Breast epithelium (tissue), 4 donors: ENCODE results near the gene CLSTN1. TPM values are rescaled to one million over a fixed set of nuclear protein-coding genes. Genes with fewer than 3 reads are reported as not detected.

Source experiments
- DNase-seq, 2 donors: peaks; one replicate each; pipeline ENCODE4 v3.0.0-alpha.2; 2019; ENCODE audit warnings: low spot score in 2 of 2
- H3K27ac ChIP-seq, 2 donors: fragments of 200-600 bp; sonication (generic) in 1 of 2; one replicate each; pipeline ENCODE4 v1.5.1; 2016 to 2019; ENCODE audit warnings: mild to moderate bottlenecking in 1 of 2
- H3K27me3 ChIP-seq, 2 donors: fragments of 200-600 bp; sonication (generic) in 1 of 2; one replicate each; pipeline versions ENCODE4 v1.5.1 to v1.6.0; 2017 to 2019; ENCODE audit warnings: control low read depth in 1 of 2, mild to moderate bottlenecking in 1 of 2
- H3K36me3 ChIP-seq: fragments of 200-600 bp; one replicate; pipeline ENCODE4 v1.5.1; 2019
- H3K4me1 ChIP-seq, 2 donors: fragments of 200-600 bp; sonication (generic); one replicate each; pipeline ENCODE4 v1.5.1; 2016 to 2019; ENCODE audit warnings: control low read depth in 1 of 2
- H3K4me3 ChIP-seq, 3 donors: fragments of 200-600 bp; sonication (generic); 1 replicate in 2 of 3; 2 replicates in 1 of 3; pipeline ENCODE4 v1.5.1; 2016 to 2019; ENCODE audit warnings: mild to moderate bottlenecking in 3 of 3, moderate library complexity in 2 of 3
- H3K9me3 ChIP-seq, 2 donors: fragments of 200-600 bp; sonication (generic) in 1 of 2; one replicate each; pipeline ENCODE4 v1.5.1; 2016 to 2019; ENCODE audit warnings: control low read depth in 1 of 2
- POLR2A ChIP-seq: fragments of 450-650 bp; IDR thresholded peaks from one replicate; pipeline ENCODE4 v1.6.1; 2016; ENCODE audit warnings: antibody characterized with exemption, mild to moderate bottlenecking, moderate library complexity
- POLR2AphosphoS5 ChIP-seq, 3 donors: sonication (generic); formaldehyde crosslinking; IDR thresholded peaks; one replicate each; pipeline ENCODE4 v1.6.1; 2017; ENCODE audit warnings: antibody characterized with exemption in 3 of 3
- intact Hi-C: fragments of 100-400 bp; cut with DNase I; formaldehyde crosslinking; loops from one replicate; pipeline ENCODE4 v1.15.1; 2023; ENCODE audit warnings: low total_unique reads
- total RNA-seq, 3 donors: library from RNA; depleted of rRNA; stranded (reverse); fragments of >200 nt; gene quantifications; one replicate each; pipeline ENCODE4 v1.1.0, GENCODE V29; 2016
- TF ChIP-seq, protein P1 (sequence below), 3 donors: fragments of 450-650 bp; IDR thresholded peaks; one replicate each; pipeline ENCODE4 v1.5.1; 2016 to 2017; ENCODE audit warnings: antibody characterized with exemption in 3 of 3, mild to moderate bottlenecking in 3 of 3, moderate library complexity in 3 of 3

CLSTN1 gene
- total RNA-seq, 3 donors from 2014 or later: 25.4 to 47.5 (median 42.3) TPM

DNA sequence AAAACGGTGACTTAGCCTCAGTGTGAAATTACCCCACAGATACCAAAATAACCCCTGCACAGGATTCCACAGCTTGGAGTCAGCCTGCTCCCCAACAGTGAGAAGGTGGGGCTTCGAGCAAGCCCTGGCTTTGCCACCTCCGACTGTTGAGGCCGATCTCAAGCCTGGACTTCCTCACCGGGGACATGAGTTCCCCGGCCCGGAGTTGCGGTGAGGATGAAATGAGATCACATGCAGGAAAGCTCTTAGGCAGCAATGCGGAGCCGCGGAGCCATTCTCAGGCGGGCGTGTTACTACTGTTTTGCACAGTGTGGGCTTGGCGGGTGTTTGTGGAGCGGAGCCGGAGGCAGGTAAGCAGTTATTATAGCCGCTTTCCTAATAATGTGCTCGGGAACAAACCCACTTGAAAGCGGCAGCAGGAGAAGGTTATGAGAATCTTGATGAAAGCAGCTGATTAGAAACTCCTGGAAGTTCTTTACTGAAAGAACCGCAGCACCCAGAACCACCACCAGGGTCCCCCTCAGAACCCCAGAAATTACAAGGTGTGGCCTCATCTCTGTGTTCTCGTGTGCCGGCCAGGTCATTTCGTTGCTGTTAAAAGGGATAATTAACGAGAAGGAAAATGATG, 3.9 kb upstream of the CLSTN1 start:
- no peak overlapping the region for H3K27ac ChIP-seq
- no peak overlapping the region for H3K4me3 ChIP-seq
- no peaks in the 10 kb centered on the region for H3K36me3 ChIP-seq
- intact Hi-C loops: no loop called here
- no peak for DNase-seq
- no peaks in the 10 kb centered on the region for H3K9me3 ChIP-seq
- no peaks in the 10 kb centered on the region for H3K27me3 ChIP-seq
- peaks cover 3 to 6% of the 10 kb centered on the region in 2 donors for H3K4me1 ChIP-seq
- TF ChIP-seq, protein P1, sequence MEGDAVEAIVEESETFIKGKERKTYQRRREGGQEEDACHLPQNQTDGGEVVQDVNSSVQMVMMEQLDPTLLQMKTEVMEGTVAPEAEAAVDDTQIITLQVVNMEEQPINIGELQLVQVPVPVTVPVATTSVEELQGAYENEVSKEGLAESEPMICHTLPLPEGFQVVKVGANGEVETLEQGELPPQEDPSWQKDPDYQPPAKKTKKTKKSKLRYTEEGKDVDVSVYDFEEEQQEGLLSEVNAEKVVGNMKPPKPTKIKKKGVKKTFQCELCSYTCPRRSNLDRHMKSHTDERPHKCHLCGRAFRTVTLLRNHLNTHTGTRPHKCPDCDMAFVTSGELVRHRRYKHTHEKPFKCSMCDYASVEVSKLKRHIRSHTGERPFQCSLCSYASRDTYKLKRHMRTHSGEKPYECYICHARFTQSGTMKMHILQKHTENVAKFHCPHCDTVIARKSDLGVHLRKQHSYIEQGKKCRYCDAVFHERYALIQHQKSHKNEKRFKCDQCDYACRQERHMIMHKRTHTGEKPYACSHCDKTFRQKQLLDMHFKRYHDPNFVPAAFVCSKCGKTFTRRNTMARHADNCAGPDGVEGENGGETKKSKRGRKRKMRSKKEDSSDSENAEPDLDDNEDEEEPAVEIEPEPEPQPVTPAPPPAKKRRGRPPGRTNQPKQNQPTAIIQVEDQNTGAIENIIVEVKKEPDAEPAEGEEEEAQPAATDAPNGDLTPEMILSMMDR (IDR thresholded peaks at IDR 0.05): peak in 1 of 3 donors; percentile 14
- no peak for TF ChIP-seq POLR2AphosphoS5 (IDR thresholded peaks at IDR 0.05)

DNA sequence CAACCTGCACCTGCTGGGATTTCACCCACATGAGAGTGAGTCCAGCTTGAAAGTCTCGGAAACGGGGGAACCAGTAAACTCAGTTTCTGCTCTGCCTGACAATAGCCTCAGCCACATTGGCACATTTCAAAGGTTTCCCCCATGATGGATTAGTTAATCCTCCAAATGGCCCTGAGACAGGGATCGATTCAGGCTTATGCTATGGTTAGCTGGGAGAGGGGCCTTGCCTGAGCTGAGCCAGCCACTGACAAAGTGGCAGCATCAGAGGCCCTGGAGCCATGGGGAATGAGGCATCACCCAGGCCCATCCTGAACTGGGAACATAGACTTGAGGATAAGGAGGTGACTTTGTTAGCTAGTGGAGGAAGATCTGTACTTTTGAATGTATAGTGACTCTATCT, 2.9 kb upstream of the CLSTN1 start:
- TF ChIP-seq POLR2AphosphoS5 (IDR thresholded peaks at IDR 0.05) (no peak), POLR2A (no peak)
- TF ChIP-seq, protein P1 (IDR thresholded peaks at IDR 0.05): no peak
- Histone ChIP-seq H3K36me3 (no peaks in the 10 kb centered on the region), H3K9me3 (no peaks in the 10 kb centered on the region), H3K4me3 (no peak overlapping the region), H3K27me3 (no peaks in the 10 kb centered on the region), H3K27ac (no peak overlapping the region), H3K4me1 (peaks cover 3 to 6% of the 10 kb centered on the region in 2 donors)
- no peak for DNase-seq
- intact Hi-C loops: no loop called here

DNA sequence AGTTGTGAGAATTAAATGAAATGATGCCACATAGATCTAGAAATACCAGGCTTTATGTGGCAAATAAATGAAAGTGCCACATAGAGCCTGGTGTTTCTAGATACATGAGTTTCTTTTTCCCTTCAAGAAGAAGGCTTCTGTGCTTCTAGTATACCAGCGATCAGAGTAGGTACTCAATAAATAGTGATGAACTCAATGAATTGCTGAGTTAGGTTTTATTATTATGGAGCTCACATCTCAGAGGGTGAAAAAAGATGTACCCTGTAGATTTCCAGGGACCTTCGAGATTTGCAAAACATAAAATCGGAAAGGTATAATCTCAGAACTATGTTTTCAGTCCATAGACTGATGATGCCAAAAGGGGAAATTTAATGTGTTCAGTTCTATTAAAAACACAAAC, 2.3 kb upstream of the CLSTN1 start:
- intact Hi-C loops: no loop called here

DNA sequence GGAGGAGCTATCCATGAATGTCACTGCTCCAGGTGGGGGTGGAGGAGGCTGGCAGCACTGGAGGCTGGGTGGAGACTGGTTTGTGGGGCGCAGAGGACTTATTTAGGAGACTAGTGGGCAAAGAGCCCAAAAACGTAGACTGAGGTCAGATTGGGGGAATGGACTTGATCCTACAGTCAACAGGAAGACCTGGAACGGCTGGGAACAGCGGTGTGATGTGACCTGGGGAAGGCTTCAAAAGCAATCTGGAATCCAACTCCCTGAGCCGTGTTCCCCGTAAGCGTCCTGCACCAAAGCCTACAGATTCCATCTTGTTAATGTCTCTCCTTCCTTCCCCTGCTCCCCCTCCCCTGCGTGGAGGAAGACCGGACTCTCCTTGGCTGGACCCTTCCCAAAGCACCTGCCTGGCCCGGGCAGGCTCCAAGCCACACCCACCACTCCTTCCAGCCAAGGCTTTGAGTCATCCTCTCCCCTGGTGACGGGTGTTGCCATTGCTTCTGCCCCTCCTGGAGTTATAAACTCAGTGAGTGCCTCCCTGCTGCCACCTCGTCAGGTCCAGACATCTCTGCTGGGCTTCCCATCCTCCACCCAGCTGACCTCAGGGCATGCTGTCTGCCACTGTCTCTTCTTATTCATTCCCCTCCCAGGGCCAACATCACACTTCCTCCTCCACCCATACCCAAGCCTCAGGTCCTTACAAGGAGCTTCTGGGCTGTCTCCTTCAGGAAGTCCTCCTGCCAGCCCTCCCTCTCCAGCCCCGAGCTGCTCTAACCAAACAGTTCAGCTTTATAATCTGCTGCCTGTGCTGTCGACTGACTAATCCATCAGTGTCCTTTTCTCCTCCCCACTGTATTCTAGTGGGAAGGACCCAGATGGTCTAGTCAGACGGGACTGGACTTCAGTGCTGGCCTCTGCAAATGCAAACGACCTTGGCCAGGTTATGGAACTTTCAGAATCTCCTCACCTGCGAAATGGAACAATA, 1.6 kb upstream of the CLSTN1 start:
- intact Hi-C loops: no loop called here
- peak; percentile 88 to 92 for DNase-seq
- Histone ChIP-seq H3K4me3 (peak overlapping the region in 2 of 3 donors; percentile 84 to 89), H3K27ac (peak overlapping the region; percentile 95 to 96), H3K27me3 (no peaks in the 10 kb centered on the region), H3K9me3 (no peaks in the 10 kb centered on the region), H3K4me1 (peaks cover 3 to 6% of the 10 kb centered on the region in 2 donors), H3K36me3 (no peaks in the 10 kb centered on the region)
- TF ChIP-seq POLR2A: no peak
- TF ChIP-seq POLR2AphosphoS5 (IDR thresholded peaks at IDR 0.05): peak in 2 of 3 donors; percentile 17 to 49
- TF ChIP-seq, protein P1 (IDR thresholded peaks at IDR 0.05): peak in 1 of 3 donors; percentile 39

More for the DNA sequence above, 2.3 kb upstream of the CLSTN1 start:
- Histone ChIP-seq H3K4me3 (no peak overlapping the region), H3K9me3 (no peaks in the 10 kb centered on the region), H3K4me1 (peaks cover 3 to 6% of the 10 kb centered on the region in 2 donors), H3K27me3 (no peaks in the 10 kb centered on the region), H3K36me3 (no peaks in the 10 kb centered on the region), H3K27ac (peak overlapping the region; percentile 95 to 96)
- no peak for DNase-seq
- TF ChIP-seq, protein P1 (IDR thresholded peaks at IDR 0.05): no peak
- no peak for TF ChIP-seq POLR2A
- no peak for TF ChIP-seq POLR2AphosphoS5 (IDR thresholded peaks at IDR 0.05)

DNA sequence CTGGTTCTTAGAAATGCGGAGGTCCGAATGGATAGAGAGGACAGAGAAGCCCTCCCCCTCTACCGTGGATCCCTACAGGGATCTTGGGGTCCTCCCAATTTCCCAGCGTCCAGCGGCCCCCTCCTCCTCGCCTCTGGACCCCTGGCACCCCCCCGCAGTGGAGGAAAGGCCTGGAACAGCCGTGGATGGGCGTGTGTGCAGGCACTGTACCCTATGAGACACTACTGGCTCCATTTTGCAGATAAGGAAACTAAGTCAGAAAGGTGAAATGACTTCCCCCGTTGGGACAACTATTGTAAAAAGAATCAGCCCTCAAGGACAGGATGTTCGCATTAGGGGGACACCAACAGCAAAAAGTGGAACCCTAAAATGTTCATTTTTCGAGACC, 931 bp upstream of the CLSTN1 start:
- H3K4me3 ChIP-seq: peak overlapping the region; percentile 81 to 89 (median 84)
- peaks cover 3 to 6% of the 10 kb centered on the region in 2 donors for H3K4me1 ChIP-seq
- DNase-seq: no peak
- peak overlapping the region; percentile 95 to 96 for H3K27ac ChIP-seq
- TF ChIP-seq, protein P1 (IDR thresholded peaks at IDR 0.05): no peak
- TF ChIP-seq POLR2AphosphoS5 (IDR thresholded peaks at IDR 0.05) (no peak), POLR2A (no peak)
- no peaks in the 10 kb centered on the region for H3K36me3 ChIP-seq
- H3K9me3 ChIP-seq: no peaks in the 10 kb centered on the region
- intact Hi-C loops: no loop called here
- no peaks in the 10 kb centered on the region for H3K27me3 ChIP-seq
